Measurements from ENCODE around the gene SEMG1.

DNA sequence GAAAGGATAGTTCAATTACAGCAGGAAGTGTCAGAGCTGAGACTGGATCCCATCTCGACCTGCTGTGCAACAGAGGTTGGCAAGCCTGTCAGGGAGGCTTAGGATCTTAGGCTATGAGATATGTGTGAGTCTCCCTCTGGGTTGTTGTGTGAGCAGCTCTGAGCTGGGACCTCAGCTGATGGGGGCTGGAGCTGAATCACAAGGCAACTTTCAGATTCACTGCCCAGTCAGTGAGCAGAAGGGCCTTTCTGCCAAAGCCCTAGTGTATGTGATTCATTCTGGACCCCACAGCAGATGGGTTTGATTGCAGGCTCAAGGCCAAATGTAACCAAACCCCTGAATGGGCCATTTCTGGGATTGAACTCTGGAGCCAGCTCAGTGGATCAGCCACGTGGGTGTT lies 27.7 kb upstream of the SEMG1 start:
- TF ChIP-seq, protein P1, sequence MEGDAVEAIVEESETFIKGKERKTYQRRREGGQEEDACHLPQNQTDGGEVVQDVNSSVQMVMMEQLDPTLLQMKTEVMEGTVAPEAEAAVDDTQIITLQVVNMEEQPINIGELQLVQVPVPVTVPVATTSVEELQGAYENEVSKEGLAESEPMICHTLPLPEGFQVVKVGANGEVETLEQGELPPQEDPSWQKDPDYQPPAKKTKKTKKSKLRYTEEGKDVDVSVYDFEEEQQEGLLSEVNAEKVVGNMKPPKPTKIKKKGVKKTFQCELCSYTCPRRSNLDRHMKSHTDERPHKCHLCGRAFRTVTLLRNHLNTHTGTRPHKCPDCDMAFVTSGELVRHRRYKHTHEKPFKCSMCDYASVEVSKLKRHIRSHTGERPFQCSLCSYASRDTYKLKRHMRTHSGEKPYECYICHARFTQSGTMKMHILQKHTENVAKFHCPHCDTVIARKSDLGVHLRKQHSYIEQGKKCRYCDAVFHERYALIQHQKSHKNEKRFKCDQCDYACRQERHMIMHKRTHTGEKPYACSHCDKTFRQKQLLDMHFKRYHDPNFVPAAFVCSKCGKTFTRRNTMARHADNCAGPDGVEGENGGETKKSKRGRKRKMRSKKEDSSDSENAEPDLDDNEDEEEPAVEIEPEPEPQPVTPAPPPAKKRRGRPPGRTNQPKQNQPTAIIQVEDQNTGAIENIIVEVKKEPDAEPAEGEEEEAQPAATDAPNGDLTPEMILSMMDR (IDR thresholded peaks at IDR 0.05): no peak
- TF ChIP-seq POLR2A (IDR thresholded peaks at IDR 0.05): no peak
